KMS-11 (cell line): ENCODE results near the gene TNFRSF12A.

Source experiments
- H2AFZ ChIP-seq: fragments of 200-600 bp; sonication (generic); 2 replicates; pipeline ENCODE4 v1.6.1; 2016; ENCODE audit warnings: antibody characterized with exemption, mixed run types, low read depth
- H3K27ac ChIP-seq: fragments of 200-600 bp; sonication (generic); 2 replicates; pipeline ENCODE4 v1.6.1; 2016; ENCODE audit warnings: mild to moderate bottlenecking, mixed run types
- H3K27me3 ChIP-seq: fragments of 200-600 bp; sonication (generic); 2 replicates; pipeline ENCODE4 v1.6.1; 2017; ENCODE audit warnings: mild to moderate bottlenecking, low read depth, mixed run types, moderate library complexity; ENCODE audit not compliant: insufficient read depth
- H3K36me3 ChIP-seq: fragments of 200-600 bp; sonication (generic); 2 replicates; pipeline ENCODE4 v1.6.1; 2017; ENCODE audit warnings: mild to moderate bottlenecking, mixed run types; ENCODE audit not compliant: insufficient read depth
- H3K4me1 ChIP-seq: fragments of 200-600 bp; sonication (generic); 2 replicates; pipeline ENCODE4 v1.6.1; 2016; ENCODE audit warnings: mild to moderate bottlenecking, low read depth, mixed run types; ENCODE audit not compliant: poor library complexity, severe bottlenecking
- H3K4me2 ChIP-seq: fragments of 200-600 bp; sonication (generic); 2 replicates; pipeline ENCODE4 v1.7.0; 2016; ENCODE audit warnings: mild to moderate bottlenecking, mixed run types
- H3K4me3 ChIP-seq: fragments of 200-600 bp; sonication (generic); IDR thresholded peaks from 2 replicates; pipeline ENCODE4 v1.6.1; 2017; ENCODE audit warnings: low read depth, low read length, mixed read lengths; ENCODE audit not compliant: insufficient read depth
- H3K79me2 ChIP-seq: fragments of 200-600 bp; sonication (generic); 2 replicates; pipeline ENCODE4 v1.6.1; 2016; ENCODE audit warnings: low read depth, mixed run types; ENCODE audit not compliant: insufficient read depth
- H3K9ac ChIP-seq: fragments of 200-600 bp; sonication (generic); 2 replicates; pipeline ENCODE4 v1.6.1; 2016; ENCODE audit warnings: mild to moderate bottlenecking, mixed run types
- H4K20me1 ChIP-seq: fragments of 200-600 bp; sonication (generic); 2 replicates; pipeline ENCODE4 v1.6.1; 2016; ENCODE audit warnings: mild to moderate bottlenecking, mixed run types; ENCODE audit not compliant: insufficient read depth
- TF ChIP-seq, protein P1 (sequence below): fragments of 200-600 bp; sonication (generic); conservative IDR thresholded peaks from 2 replicates; pipeline ENCODE4 v1.6.1; 2017; ENCODE audit warnings: low read depth, mild to moderate bottlenecking, antibody characterized with exemption, low read length, moderate library complexity, mixed read lengths

The TNFRSF12A gene

DNA sequence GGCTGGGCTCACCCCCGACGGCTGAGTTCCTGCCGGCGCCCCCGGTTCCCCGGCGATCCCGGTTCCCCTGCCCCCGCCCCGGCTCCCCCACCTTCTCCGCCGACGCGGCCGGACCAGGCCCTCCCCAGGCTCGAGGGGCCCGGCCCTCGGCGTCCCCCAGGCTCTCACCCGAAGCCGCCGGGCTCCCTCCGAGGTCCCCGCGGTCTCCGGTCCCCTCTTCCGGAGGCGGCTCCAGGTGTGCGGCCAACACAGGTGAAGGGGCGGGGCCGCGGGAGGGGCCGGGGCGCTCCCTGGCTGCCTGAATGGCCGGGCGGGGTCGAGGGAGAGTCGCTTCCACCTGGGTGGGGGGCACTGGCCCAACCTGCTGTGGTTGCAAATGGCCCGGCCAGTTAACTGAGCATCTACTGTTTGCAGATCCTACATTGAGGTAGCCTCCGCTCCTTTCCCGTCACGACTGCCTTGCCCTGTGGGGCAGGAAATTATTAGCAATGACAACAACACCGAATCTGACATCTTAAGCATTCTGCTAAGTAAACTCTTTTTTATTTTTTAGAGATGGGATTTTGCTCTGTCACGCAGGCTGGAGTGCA, 16.7 kb downstream of the TNFRSF12A start, which contains the start of gene BICDL2:
Gene BICDL2 (minus strand): TSS at position 219 of the 590 bp plus-strand sequence. CDS start 1,448 bp downstream, outside the sequence.
- Histone ChIP-seq H2AFZ (no peak within 1 kb of the TSS), H3K9ac (no peak within 1 kb of the TSS), H3K79me2 (no peaks in the 10 kb centered on the region), H3K27ac (no peak within 1 kb of the TSS), H3K4me1 (peaks cover 21% of the 10 kb centered on the region), H3K4me2 (peak within 1 kb of the TSS; percentile 27; the same call in 1 of the 2 replicates), H3K4me3 (no peak within 1 kb of the TSS), H3K36me3 (no peaks in the 10 kb centered on the region), H4K20me1 (no peaks in the 10 kb centered on the region), H3K27me3 (peaks cover 92% of the 10 kb centered on the region)
- TF ChIP-seq, protein P1, sequence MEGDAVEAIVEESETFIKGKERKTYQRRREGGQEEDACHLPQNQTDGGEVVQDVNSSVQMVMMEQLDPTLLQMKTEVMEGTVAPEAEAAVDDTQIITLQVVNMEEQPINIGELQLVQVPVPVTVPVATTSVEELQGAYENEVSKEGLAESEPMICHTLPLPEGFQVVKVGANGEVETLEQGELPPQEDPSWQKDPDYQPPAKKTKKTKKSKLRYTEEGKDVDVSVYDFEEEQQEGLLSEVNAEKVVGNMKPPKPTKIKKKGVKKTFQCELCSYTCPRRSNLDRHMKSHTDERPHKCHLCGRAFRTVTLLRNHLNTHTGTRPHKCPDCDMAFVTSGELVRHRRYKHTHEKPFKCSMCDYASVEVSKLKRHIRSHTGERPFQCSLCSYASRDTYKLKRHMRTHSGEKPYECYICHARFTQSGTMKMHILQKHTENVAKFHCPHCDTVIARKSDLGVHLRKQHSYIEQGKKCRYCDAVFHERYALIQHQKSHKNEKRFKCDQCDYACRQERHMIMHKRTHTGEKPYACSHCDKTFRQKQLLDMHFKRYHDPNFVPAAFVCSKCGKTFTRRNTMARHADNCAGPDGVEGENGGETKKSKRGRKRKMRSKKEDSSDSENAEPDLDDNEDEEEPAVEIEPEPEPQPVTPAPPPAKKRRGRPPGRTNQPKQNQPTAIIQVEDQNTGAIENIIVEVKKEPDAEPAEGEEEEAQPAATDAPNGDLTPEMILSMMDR: no peak

DNA sequence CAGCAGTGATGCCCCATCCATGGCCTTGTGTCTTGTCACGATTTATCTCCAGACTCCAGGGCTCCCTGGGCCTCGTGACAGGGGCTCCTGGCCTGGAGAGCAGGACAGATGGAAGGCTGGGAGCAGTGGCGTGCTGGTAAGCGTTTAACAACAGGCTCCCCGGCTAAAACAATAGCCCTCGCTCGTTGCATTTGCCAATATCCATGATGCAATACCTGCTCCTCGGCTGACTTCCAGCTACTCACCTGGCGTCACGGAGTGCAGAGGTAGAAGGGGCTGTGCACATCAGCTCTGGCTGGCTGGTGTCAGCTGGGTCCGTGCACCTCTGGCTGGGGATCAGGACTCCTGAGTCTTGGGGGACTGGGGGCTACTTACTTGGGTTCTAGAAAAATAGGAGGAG, 18.1 kb downstream of the TNFRSF12A start:
- no peak overlapping the region for H3K9ac ChIP-seq
- TF ChIP-seq, protein P1: no peak
- no peak overlapping the region for H3K4me3 ChIP-seq

DNA sequence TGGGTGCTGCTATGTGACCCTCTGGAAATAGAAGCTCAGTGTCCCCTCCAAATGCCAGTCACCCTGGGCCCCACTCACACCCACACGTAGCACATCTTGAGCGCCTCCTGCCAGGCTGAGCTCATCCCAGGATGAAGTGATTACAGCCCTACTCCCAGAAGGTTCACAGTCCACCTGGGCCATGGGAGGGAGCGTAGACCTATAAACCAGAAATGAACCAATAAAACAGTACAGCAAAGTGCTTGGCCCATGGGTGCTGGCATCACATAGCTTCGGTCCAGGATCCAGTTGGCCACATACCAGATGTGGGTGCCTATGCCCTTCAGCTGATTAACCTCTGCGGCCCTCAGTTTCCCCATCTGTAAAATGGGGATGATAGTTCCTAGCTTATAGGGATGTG, 18.7 kb downstream of the TNFRSF12A start:
- H3K4me2 ChIP-seq: no peak overlapping the region
- peaks cover 2% of the 10 kb centered on the region for H3K4me1 ChIP-seq
- H3K36me3 ChIP-seq: no peaks in the 10 kb centered on the region
- no peaks in the 10 kb centered on the region for H3K79me2 ChIP-seq
- TF ChIP-seq, protein P1: no peak
- H3K4me3 ChIP-seq: no peak overlapping the region
- peaks cover 88% of the 10 kb centered on the region for H3K27me3 ChIP-seq
- H2AFZ ChIP-seq: no peak overlapping the region
- H4K20me1 ChIP-seq: no peaks in the 10 kb centered on the region
- no peak overlapping the region for H3K9ac ChIP-seq
- no peak overlapping the region for H3K27ac ChIP-seq

More for the DNA sequence above, 18.1 kb downstream of the TNFRSF12A start:
- Histone ChIP-seq H3K27me3 (peaks cover 90% of the 10 kb centered on the region), H3K4me2 (no peak overlapping the region), H3K36me3 (no peaks in the 10 kb centered on the region), H2AFZ (no peak overlapping the region), H3K27ac (no peak overlapping the region), H3K4me1 (peaks cover 9% of the 10 kb centered on the region), H4K20me1 (no peaks in the 10 kb centered on the region), H3K79me2 (no peaks in the 10 kb centered on the region)

DNA sequence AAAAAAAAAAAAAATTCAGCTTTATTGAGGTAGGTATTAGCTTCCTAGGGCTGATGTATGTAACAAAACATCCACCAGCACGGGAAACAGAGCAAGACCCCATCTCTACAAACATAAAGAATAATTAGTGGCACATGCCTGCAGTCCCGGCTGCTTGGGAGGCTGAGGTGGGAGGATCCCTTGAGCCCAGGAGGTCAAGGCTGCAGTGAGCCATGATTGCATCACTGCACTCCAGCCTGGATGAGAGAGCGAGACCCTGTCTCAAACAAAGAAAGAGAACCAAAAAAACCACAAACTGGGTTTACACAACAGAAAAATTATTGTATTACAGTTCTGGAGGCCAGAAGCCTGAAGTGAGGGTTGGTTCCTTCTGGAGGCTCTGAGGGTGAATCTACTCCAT, 22.2 kb downstream of the TNFRSF12A start:
- Histone ChIP-seq H4K20me1 (no peaks in the 10 kb centered on the region), H3K4me1 (no peaks in the 10 kb centered on the region), H3K79me2 (no peaks in the 10 kb centered on the region), H2AFZ (no peak overlapping the region), H3K4me2 (no peak overlapping the region), H3K27me3 (peaks cover 89% of the 10 kb centered on the region), H3K9ac (no peak overlapping the region), H3K36me3 (no peaks in the 10 kb centered on the region), H3K4me3 (no peak overlapping the region), H3K27ac (no peak overlapping the region)
- TF ChIP-seq, protein P1: no peak
